Karpas-422 (cell line): ENCODE measurements around the gene PTPRM. TPM values are rescaled to one million over a fixed set of nuclear protein-coding genes. Genes with fewer than 3 reads are reported as not detected.

Experiments used
- DNase-seq: peaks from one replicate; pipeline ENCODE4 v3.0.0-alpha.2; 2015
- H2AFZ ChIP-seq: fragments of 200-600 bp; sonication (generic); 2 replicates; pipeline ENCODE4 v1.6.1; 2014; ENCODE audit warnings: antibody characterized with exemption, low read length, mixed read lengths
- H3K27ac ChIP-seq: fragments of 200-600 bp; sonication (generic); 2 replicates; pipeline ENCODE4 v1.5.1; 2014; ENCODE audit warnings: mild to moderate bottlenecking, low read length, moderate library complexity
- H3K27me3 ChIP-seq: fragments of 200-600 bp; sonication (generic); 2 replicates; pipeline ENCODE4 v1.6.1; 2014; ENCODE audit warnings: low read length, mixed read lengths
- H3K36me3 ChIP-seq: fragments of 200-600 bp; sonication (generic); 2 replicates; pipeline ENCODE4 v1.6.1; 2014; ENCODE audit warnings: low read length, mixed read lengths; ENCODE audit not compliant: insufficient read depth
- H3K4me1 ChIP-seq: fragments of 200-600 bp; sonication (generic); 2 replicates; pipeline ENCODE4 v1.6.1; 2014; ENCODE audit warnings: mild to moderate bottlenecking, low read length, mixed read lengths
- H3K4me2 ChIP-seq: fragments of 200-600 bp; sonication (generic); 2 replicates; pipeline ENCODE4 v1.6.1; 2014; ENCODE audit warnings: low read length, low read depth, mild to moderate bottlenecking; ENCODE audit not compliant: poor library complexity, severe bottlenecking
- H3K4me3 ChIP-seq: fragments of 200-600 bp; sonication (generic); 2 replicates; pipeline ENCODE4 v1.5.1; 2014; ENCODE audit warnings: mild to moderate bottlenecking, antibody characterized with exemption, low read length, mixed read lengths
- H3K79me2 ChIP-seq: fragments of 200-600 bp; sonication (generic); 2 replicates; pipeline ENCODE4 v1.6.1; 2014; ENCODE audit warnings: mild to moderate bottlenecking, low read length, mixed read lengths
- H3K9ac ChIP-seq: fragments of 200-600 bp; sonication (generic); 2 replicates; pipeline ENCODE4 v1.6.0; 2014; ENCODE audit warnings: low read length
- H3K9me2 ChIP-seq: fragments of 200-600 bp; sonication (generic), shearing (Covaris generic); replicated peaks from 2 replicates; pipeline ENCODE4 v1.6.0; 2014; ENCODE audit warnings: mild to moderate bottlenecking, low read length, moderate library complexity; ENCODE audit not compliant: insufficient read depth
- H3K9me3 ChIP-seq: fragments of 300-700, 200-600 bp; sonication (generic); 2 replicates; pipeline ENCODE4 v1.6.1; 2014; ENCODE audit warnings: low read length, mixed read lengths
- H4K20me1 ChIP-seq: fragments of 200-600 bp; sonication (generic); 2 replicates; pipeline ENCODE4 v1.6.1; 2014; ENCODE audit warnings: mild to moderate bottlenecking, antibody characterized with exemption, low read length, low read depth; ENCODE audit not compliant: insufficient read depth
- total RNA-seq: library from RNA; depleted of rRNA; stranded (reverse); fragments of >200 nt; shearing (Covaris generic); gene quantifications from 2 replicates; pipeline ENCODE4 v1.2.3, GENCODE V29; 2014; ENCODE audit warnings: low replicate concordance

PTPRM gene
- total RNA-seq, 1 experiment from 2014 or later = not detected

GRCh38 chr18:7809978-7810377 lies 242.9 kb downstream of the PTPRM start:
- Histone ChIP-seq H3K36me3 (no peaks in the 10 kb centered on the region), H3K79me2 (no peaks in the 10 kb centered on the region), H3K9me3 (peaks cover 11% of the 10 kb centered on the region; the same call in 1 of the 2 replicates), H3K27ac (no peak overlapping the region), H4K20me1 (no peaks in the 10 kb centered on the region), H3K4me2 (no peak overlapping the region), H3K27me3 (no peaks in the 10 kb centered on the region), H3K9ac (no peak overlapping the region), H3K4me1 (no peaks in the 10 kb centered on the region), H3K4me3 (no peak overlapping the region), H3K9me2 (no peaks in the 10 kb centered on the region), H2AFZ (no peak overlapping the region)
- DNase-seq = no peak

GRCh38 chr18:7812431-7813063 lies 245.4 kb downstream of the PTPRM start:
- no peaks in the 10 kb centered on the region for H3K27me3 ChIP-seq
- H3K27ac ChIP-seq = no peak overlapping the region
- no peaks in the 10 kb centered on the region for H4K20me1 ChIP-seq
- no peak for DNase-seq
- no peak overlapping the region for H3K9ac ChIP-seq
- no peaks in the 10 kb centered on the region for H3K9me2 ChIP-seq
- H3K4me3 ChIP-seq = no peak overlapping the region
- peaks cover 14% of the 10 kb centered on the region; the same call in 1 of the 2 replicates for H3K9me3 ChIP-seq
- H3K4me1 ChIP-seq = no peaks in the 10 kb centered on the region
- no peaks in the 10 kb centered on the region for H3K79me2 ChIP-seq
- no peaks in the 10 kb centered on the region for H3K36me3 ChIP-seq
- H3K4me2 ChIP-seq = no peak overlapping the region
- H2AFZ ChIP-seq = no peak overlapping the region

DNA sequence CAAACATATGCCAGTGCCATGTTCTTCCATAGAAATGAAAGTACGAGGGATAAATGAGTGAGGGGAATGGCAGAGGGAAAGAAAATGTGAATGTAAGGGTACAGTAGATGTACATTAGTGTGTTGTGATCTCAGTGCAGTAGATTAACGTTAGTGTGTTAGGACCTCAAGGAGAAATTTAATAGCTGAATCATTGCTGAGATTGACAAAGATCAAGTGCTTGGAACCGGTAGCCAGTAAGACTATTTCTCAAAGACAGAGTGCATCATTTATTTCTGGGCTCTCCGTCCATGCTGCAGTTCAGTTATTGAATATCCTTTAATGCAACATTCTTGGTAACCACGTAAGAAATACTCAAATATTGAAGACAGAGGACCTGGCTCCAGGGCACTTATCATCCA lies 246.0 kb downstream of the PTPRM start:
- Histone ChIP-seq H4K20me1 (no peaks in the 10 kb centered on the region), H3K79me2 (no peaks in the 10 kb centered on the region), H3K27ac (no peak overlapping the region), H3K9me3 (peaks cover 14% of the 10 kb centered on the region; the same call in 1 of the 2 replicates), H3K4me3 (no peak overlapping the region), H3K27me3 (no peaks in the 10 kb centered on the region), H3K4me2 (no peak overlapping the region), H3K9ac (no peak overlapping the region), H3K9me2 (no peaks in the 10 kb centered on the region), H3K36me3 (no peaks in the 10 kb centered on the region), H3K4me1 (no peaks in the 10 kb centered on the region), H2AFZ (no peak overlapping the region)
- DNase-seq = no peak

- Histone ChIP-seq H3K9me3 (peaks cover 12% of the 10 kb centered on the region; the same call in 1 of the 2 replicates), H4K20me1 (no peaks in the 10 kb centered on the region), H3K4me2 (no peak overlapping the region)
Measured at GRCh38 chr18:7814754-7815315, 247.7 kb downstream of the PTPRM start.

DNA sequence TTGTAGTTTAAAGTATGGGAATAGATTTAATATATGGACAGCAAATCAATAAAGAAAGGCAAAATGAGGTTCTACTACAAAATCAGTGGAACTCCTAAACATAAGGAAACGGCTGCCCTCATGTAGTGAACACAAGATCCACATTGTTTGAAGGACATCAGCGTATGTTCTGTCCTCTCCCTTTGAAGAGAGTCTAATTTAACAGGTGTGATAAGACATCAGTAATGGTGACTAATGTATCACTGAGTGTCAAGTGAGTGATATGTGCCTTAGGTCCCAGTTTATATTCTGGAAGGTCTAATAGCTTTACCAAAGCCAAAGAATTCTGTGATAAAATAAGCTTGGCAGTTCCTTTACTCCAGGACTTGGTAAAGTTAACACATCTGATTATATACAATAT lies 248.7 kb downstream of the PTPRM start:
- H3K36me3 ChIP-seq = no peaks in the 10 kb centered on the region
- no peak for DNase-seq
- H3K27ac ChIP-seq = no peak overlapping the region
- no peak overlapping the region for H3K4me2 ChIP-seq
- no peak overlapping the region for H3K9ac ChIP-seq
- H3K4me3 ChIP-seq = no peak overlapping the region
- no peaks in the 10 kb centered on the region for H3K9me2 ChIP-seq
- H3K4me1 ChIP-seq = no peaks in the 10 kb centered on the region
- no peaks in the 10 kb centered on the region for H3K79me2 ChIP-seq
- no peaks in the 10 kb centered on the region for H3K27me3 ChIP-seq
- peaks cover 12% of the 10 kb centered on the region; the same call in 1 of the 2 replicates for H3K9me3 ChIP-seq
- H4K20me1 ChIP-seq = no peaks in the 10 kb centered on the region
- H2AFZ ChIP-seq = no peak overlapping the region

More at GRCh38 chr18:7814754-7815315, 247.7 kb downstream of the PTPRM start:
- DNase-seq = no peak
- Histone ChIP-seq H2AFZ (no peak overlapping the region), H3K36me3 (no peaks in the 10 kb centered on the region), H3K9ac (no peak overlapping the region), H3K79me2 (no peaks in the 10 kb centered on the region), H3K27ac (no peak overlapping the region), H3K27me3 (no peaks in the 10 kb centered on the region), H3K4me3 (no peak overlapping the region), H3K4me1 (no peaks in the 10 kb centered on the region), H3K9me2 (no peaks in the 10 kb centered on the region)

- H3K9me3 ChIP-seq = peaks cover 12% of the 10 kb centered on the region; the same call in 1 of the 2 replicates
- no peak overlapping the region for H3K4me2 ChIP-seq
- no peaks in the 10 kb centered on the region for H3K36me3 ChIP-seq
- H3K27ac ChIP-seq = no peak overlapping the region
- no peaks in the 10 kb centered on the region for H3K79me2 ChIP-seq
- DNase-seq = no peak
- H3K27me3 ChIP-seq = no peaks in the 10 kb centered on the region
- H4K20me1 ChIP-seq = no peaks in the 10 kb centered on the region
- H2AFZ ChIP-seq = no peak overlapping the region
- no peaks in the 10 kb centered on the region for H3K9me2 ChIP-seq
- no peak overlapping the region for H3K4me3 ChIP-seq
- no peaks in the 10 kb centered on the region for H3K4me1 ChIP-seq
- no peak overlapping the region for H3K9ac ChIP-seq
Measured at GRCh38 chr18:7817575-7818230, 250.6 kb downstream of the PTPRM start.

DNA sequence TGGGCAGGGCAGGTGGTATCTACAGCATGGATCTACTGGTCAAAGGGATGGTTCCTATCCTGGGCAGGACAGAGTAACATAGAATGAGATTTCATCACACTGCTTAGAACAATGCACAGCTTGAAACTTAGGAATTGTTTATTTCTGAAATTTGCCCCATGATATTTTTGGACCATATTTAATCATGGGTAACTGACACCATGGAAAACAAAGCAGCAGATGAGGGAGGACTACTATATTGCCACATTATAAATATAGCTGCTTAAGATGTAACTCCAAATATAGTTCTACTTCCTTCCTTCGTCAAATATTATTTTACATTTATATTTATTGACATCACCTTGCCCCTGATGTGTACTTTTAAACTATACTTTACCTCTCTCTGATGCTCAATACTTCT lies 254.7 kb downstream of the PTPRM start:
- no peaks in the 10 kb centered on the region for H3K36me3 ChIP-seq
- H3K4me1 ChIP-seq = no peaks in the 10 kb centered on the region
- no peak overlapping the region for H3K27ac ChIP-seq
- no peak overlapping the region for H3K4me2 ChIP-seq
- no peaks in the 10 kb centered on the region for H3K9me3 ChIP-seq
- no peak for DNase-seq
- no peak overlapping the region for H3K4me3 ChIP-seq
- no peaks in the 10 kb centered on the region for H3K27me3 ChIP-seq
- no peak overlapping the region for H3K9ac ChIP-seq
- no peaks in the 10 kb centered on the region for H3K9me2 ChIP-seq
- no peaks in the 10 kb centered on the region for H3K79me2 ChIP-seq
- no peaks in the 10 kb centered on the region for H4K20me1 ChIP-seq
- H2AFZ ChIP-seq = no peak overlapping the region

DNA sequence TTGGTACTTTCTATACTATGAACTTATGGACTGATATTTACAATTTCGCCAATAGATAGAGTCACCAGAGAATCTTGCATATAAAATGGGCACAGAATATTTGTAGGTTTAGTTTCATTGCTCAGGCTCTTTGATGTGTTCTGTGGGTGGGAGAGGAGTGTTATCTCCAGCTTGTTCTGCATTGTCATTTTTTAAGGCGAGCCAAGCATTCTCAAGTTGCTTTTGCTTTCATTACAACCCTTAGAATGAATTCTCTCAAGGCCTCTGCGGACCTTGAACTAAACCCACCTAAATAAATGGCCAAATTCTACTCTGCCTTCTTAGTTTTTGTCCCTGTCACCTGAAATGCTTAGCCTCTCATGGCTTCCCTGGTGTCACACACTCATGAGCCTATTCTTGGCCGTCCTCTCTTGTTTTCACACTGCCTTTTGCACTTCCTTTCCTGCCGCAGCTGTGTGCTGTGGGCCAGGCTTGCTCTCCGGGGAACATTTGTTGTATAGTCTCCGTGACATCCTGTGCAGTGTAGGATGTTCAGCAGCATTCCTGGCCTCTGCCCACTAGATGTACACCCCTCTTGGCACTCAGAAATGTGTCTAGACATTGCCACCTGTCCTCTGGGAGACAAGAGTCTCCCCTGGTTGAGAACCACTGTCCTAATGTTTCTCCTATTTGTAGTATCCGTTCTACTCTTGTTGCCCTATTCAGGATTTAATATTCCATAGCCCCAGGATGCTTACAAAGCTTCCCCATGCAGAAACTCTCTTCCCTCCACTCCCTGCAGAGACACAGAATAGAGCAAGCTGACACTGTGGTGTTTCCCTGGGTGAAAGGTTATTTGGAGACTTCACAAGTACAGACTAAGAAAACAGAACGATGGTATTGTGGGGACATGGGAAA lies 255.6 kb downstream of the PTPRM start:
- no peaks in the 10 kb centered on the region for H3K27me3 ChIP-seq
- H3K79me2 ChIP-seq = no peaks in the 10 kb centered on the region
- H3K4me1 ChIP-seq = no peaks in the 10 kb centered on the region
- H3K4me3 ChIP-seq = no peak overlapping the region
- H3K9me3 ChIP-seq = no peaks in the 10 kb centered on the region
- H2AFZ ChIP-seq = no peak overlapping the region
- no peaks in the 10 kb centered on the region for H3K9me2 ChIP-seq
- no peak overlapping the region for H3K4me2 ChIP-seq
- no peak overlapping the region for H3K27ac ChIP-seq
- DNase-seq = no peak
- no peaks in the 10 kb centered on the region for H3K36me3 ChIP-seq
- H3K9ac ChIP-seq = no peak overlapping the region
- no peaks in the 10 kb centered on the region for H4K20me1 ChIP-seq
